Activated CD8-positive, alpha-beta memory T cell treated with anti-CD3 and anti-CD28 coated beads, Interleukin-2, amount 50 U/mL, for 24 hours (primary cell): Measurements from ENCODE around the gene AFF2.

Experiments
- DNase-seq: peaks from one replicate; pipeline ENCODE4 v3.0.0-alpha.2; 2020; ENCODE audit errors: extremely low read depth

Gene AFF2

GRCh38 chrX:148588649-148589310, 88.4 kb downstream of the AFF2 start:
- no peak for DNase-seq

- DNase-seq, result no peak
Measured at GRCh38 chrX:148592595-148592994, 92.2 kb downstream of the AFF2 start.

- DNase-seq, result no peak
Measured at GRCh38 chrX:148593146-148593545, 92.7 kb downstream of the AFF2 start.

GRCh38 chrX:148593987-148594386, 93.6 kb downstream of the AFF2 start:
- no peak for DNase-seq

- DNase-seq, result no peak
Measured at GRCh38 chrX:148599404-148599803, 99.0 kb downstream of the AFF2 start.

- no peak for DNase-seq
Measured at GRCh38 chrX:148600131-148600530, 99.7 kb downstream of the AFF2 start.

GRCh38 chrX:148600581-148600980, 100.2 kb downstream of the AFF2 start:
- DNase-seq, result no peak

GRCh38 chrX:148601034-148601433, 100.6 kb downstream of the AFF2 start:
- no peak for DNase-seq

GRCh38 chrX:148609515-148610327, 109.3 kb downstream of the AFF2 start:
- no peak for DNase-seq

- DNase-seq, result no peak
Measured at GRCh38 chrX:148610328-148610698, 109.9 kb downstream of the AFF2 start.

- no peak for DNase-seq
Measured at GRCh38 chrX:148611993-148612392, 111.6 kb downstream of the AFF2 start.

- DNase-seq, result no peak
Measured at GRCh38 chrX:148612431-148612830, 112.0 kb downstream of the AFF2 start.

- no peak for DNase-seq
Measured at GRCh38 chrX:148613636-148614035, 113.2 kb downstream of the AFF2 start.

GRCh38 chrX:148615491-148615890, 115.1 kb downstream of the AFF2 start:
- no peak for DNase-seq

- no peak for DNase-seq
Measured at GRCh38 chrX:148618470-148619445, 118.3 kb downstream of the AFF2 start.

GRCh38 chrX:148620023-148620422, 119.6 kb downstream of the AFF2 start:
- no peak for DNase-seq

- no peak for DNase-seq
Measured at GRCh38 chrX:148624951-148625474, 124.6 kb downstream of the AFF2 start.

- DNase-seq, result no peak
Measured at GRCh38 chrX:148628621-148629020, 128.2 kb downstream of the AFF2 start.

- no peak for DNase-seq
Measured at GRCh38 chrX:148629434-148629833, 129.0 kb downstream of the AFF2 start.

GRCh38 chrX:148632444-148632843, 132.0 kb downstream of the AFF2 start:
- DNase-seq, result no peak

- no peak for DNase-seq
Measured at GRCh38 chrX:148633218-148633908, 132.9 kb downstream of the AFF2 start.
